Bronchial epithelial cell (primary cell): ENCODE data around the gene NIN. TPM values are rescaled to one million over a fixed set of nuclear protein-coding genes. Genes with fewer than 3 reads are reported as not detected.
A peak's percentile ranks its signal among the peaks of the same experiment; 100 is the strongest.

ENCODE experiments used
- DNase-seq: peaks from one replicate; pipeline ENCODE4 v3.0.0-alpha.2; 2010; ENCODE audit warnings: low read depth
- FAIRE-seq: peaks from 2 replicates; lab custom pipeline; 2011; peaks lifted over from hg19 to GRCh38; lab: Jason Lieb, UNC
- H3K27me3 ChIP-seq: 2 replicates; pipeline ENCODE4 v1.5.1; 2011; ENCODE audit warnings: low read length; ENCODE audit not compliant: control insufficient read depth, insufficient read depth
- H3K36me3 ChIP-seq: 2 replicates; pipeline ENCODE4 v1.5.1; 2011; ENCODE audit warnings: low read length; ENCODE audit not compliant: control insufficient read depth, insufficient read depth
- H3K4me3 ChIP-seq: 2 replicates; pipeline ENCODE4 v1.5.1; 2011; ENCODE audit warnings: mild to moderate bottlenecking, low read depth, low read length, control low read depth
- total RNA-seq: library from RNA; depleted of rRNA; stranded (reverse); fragments of >200 nt; gene quantifications from 2 replicates; pipeline ENCODE4 v1.2.1, GENCODE V29; 2014
- TF ChIP-seq, protein P1 (sequence below): IDR thresholded peaks from 2 replicates; pipeline ENCODE4 v1.5.1; 2011; ENCODE audit warnings: mild to moderate bottlenecking, moderate library complexity, low read length, control low read depth, inconsistent platforms; ENCODE audit not compliant: insufficient read depth, severe bottlenecking

Gene NIN
- total RNA-seq, 1 donor from 2014 or later = 16.8 TPM

DNA sequence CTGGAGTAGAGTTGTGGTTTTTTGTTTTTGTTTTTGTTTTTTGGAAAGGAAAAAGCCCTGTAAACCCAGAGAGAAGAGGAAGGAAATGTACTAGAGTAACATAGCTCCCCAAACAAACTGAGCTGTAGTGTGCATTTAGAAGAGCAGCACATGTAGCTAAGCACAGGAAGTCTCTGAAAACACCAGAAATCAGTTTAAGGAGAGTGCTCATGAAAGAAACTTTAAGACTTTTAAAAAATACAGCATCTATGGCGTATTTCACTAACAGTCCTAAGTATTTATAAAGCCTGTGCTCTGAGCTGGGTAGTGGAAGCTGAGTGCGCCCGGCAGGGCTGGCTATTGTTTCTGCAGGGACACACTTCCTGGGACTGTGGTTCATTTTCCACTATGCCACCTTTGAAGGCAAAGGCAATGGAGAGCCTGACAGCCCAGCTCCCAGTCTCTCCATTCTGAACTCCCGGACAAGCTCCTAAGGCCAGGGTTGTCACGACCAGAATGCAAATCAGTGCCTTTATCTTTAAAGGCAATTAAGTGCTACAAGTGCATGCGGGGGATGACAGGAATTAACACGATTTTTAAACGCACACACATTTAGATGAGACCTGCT, 45.4 kb downstream of the NIN start:
- no peak for FAIRE-seq
- Histone ChIP-seq H3K27me3 (no peaks in the 10 kb centered on the region), H3K36me3 (peaks cover 9% of the 10 kb centered on the region), H3K4me3 (no peak overlapping the region)
- TF ChIP-seq, protein P1, sequence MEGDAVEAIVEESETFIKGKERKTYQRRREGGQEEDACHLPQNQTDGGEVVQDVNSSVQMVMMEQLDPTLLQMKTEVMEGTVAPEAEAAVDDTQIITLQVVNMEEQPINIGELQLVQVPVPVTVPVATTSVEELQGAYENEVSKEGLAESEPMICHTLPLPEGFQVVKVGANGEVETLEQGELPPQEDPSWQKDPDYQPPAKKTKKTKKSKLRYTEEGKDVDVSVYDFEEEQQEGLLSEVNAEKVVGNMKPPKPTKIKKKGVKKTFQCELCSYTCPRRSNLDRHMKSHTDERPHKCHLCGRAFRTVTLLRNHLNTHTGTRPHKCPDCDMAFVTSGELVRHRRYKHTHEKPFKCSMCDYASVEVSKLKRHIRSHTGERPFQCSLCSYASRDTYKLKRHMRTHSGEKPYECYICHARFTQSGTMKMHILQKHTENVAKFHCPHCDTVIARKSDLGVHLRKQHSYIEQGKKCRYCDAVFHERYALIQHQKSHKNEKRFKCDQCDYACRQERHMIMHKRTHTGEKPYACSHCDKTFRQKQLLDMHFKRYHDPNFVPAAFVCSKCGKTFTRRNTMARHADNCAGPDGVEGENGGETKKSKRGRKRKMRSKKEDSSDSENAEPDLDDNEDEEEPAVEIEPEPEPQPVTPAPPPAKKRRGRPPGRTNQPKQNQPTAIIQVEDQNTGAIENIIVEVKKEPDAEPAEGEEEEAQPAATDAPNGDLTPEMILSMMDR = no peak
- no peak for DNase-seq

DNA sequence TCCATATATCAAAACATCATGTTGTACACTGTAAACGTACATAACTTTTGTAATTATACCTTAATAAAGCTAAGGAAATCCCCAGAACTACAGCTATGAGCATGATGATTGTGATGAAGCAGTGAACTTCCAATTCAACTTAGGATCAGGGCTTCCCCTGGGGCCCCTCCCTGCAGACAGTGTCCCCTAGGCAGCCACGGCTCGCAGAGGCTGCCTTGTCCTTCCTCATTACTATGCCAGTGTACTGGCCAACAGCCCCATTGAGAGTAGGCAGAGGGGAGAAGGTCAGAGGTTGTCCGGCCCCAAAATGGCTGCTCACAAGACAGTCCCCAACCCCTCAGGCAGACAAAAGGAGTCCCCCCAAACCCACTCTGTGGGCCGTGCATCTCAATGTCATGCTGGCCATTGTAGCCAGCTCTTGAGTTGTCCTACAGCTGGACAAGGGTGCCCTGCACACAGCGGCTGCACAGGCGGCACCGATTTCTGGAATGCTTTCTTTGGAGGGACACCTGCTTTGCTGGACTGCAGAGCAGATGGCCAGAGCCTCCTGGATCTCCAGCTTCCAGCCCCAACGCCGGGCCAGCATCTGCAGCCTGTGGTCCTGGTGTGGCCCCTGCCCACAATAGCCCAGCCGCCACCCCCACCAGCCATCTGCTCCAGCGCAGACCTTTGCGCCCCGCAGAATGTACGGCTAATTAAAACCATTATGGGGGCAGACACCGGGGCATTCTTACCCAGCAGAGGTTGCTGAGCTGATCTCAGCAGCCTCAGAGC, 46.1 kb downstream of the NIN start:
- peaks cover 6% of the 10 kb centered on the region for H3K36me3 ChIP-seq
- DNase-seq = no peak
- no peak overlapping the region for H3K4me3 ChIP-seq
- H3K27me3 ChIP-seq = no peaks in the 10 kb centered on the region
- TF ChIP-seq, protein P1 = no peak
- FAIRE-seq = no peak

DNA sequence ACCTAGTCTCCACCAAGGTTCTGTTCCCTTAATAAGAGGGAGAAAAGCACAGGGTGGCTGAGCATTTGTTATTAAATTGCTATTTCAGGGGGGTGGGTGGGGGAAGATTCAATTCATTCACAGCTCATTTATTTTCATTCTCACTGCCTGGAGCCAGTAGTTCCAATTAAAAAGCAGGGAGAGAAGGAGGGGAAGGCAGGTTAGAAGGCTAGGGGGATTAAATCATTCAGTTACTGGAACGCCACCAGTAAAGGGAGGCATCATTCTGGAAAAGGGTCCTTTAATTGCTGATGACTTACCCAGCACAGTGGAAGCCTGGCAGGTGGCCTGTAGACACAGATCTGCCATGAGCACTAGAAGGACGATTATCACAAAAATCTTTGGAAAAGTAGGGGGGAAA, 47.4 kb downstream of the NIN start:
- TF ChIP-seq, protein P1 = no peak
- Histone ChIP-seq H3K27me3 (no peaks in the 10 kb centered on the region), H3K4me3 (no peak overlapping the region), H3K36me3 (peaks cover 5% of the 10 kb centered on the region)
- FAIRE-seq (no peak), DNase-seq (no peak)

DNA sequence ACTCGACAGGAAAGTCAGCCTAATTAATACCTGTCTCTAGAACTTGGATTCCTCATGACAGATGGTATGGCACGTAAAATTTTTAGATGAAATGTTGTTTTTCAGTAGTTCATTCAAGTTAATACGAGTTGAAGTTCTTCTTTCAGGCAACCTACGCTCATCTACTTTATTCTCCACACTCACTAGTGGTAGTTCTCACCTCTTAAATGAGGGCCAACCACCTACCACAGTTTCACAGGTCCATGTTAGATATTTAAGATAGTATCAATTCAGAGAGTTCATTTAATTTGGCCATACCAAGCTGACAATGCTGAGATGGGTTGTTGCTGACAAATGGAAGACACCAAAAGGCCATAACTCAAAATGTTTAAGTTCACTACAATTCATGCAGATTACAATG, 50.6 kb downstream of the NIN start:
- FAIRE-seq (no peak), DNase-seq (no peak)
- TF ChIP-seq, protein P1 = no peak
- Histone ChIP-seq H3K36me3 (peaks cover 3% of the 10 kb centered on the region), H3K27me3 (no peaks in the 10 kb centered on the region), H3K4me3 (no peak overlapping the region)

DNA sequence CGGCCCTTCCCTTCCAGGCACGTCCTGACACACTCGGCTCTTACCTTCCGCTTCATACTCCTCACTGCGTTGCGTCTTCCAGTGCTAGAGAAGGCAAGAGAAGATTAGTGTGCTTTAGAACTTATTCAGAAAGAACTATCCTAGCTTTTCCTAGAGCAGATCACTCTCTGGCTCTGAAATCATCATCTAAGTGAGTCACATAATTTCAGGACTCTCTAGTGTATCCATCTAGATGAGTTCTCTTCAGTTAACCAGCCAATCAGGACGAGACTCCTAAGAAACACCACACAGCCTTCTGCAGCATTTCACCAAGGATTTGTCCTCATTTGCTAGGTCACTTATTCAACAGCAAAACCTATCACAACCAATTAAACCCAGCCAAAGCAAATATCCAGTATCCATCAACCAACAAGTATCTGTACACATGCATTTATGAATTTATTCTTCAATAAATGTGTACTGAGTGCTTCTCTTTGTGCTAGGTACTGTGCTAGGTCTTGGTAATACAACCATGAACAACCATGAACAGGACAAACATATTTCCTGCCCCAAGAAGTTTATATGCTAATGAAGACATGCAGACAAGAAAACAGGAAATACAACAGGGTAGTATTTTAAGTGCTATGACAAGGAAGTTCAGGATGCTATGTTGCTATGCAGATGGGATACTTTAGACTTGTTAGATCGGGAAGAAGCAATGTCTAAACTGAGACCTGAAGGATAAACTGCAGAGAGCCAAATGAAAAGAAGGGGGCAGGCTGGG, 52.1 kb downstream of the NIN start:
- Histone ChIP-seq H3K27me3 (no peaks in the 10 kb centered on the region), H3K36me3 (no peaks in the 10 kb centered on the region), H3K4me3 (no peak overlapping the region)
- no peak for FAIRE-seq
- DNase-seq = peak; percentile 45
- TF ChIP-seq, protein P1 = no peak
